ENCODE data around the gene FBH1. TPM values are rescaled to one million over a fixed set of nuclear protein-coding genes. Genes with fewer than 3 reads are reported as not detected.
A peak's percentile ranks its signal among the peaks of the same experiment; 100 is the strongest.

FBH1 gene
- total and polyA plus RNA-seq, 2 donors from 2014 or later = 70.7 to 76.5 TPM

- H3K27me3 ChIP-seq (ENCODE audit: control insufficient read depth, insufficient read depth, low read length) = peaks cover 2% of the 10 kb centered on the region
- peak overlapping the region; percentile 88 to 96 for H3K27ac ChIP-seq (ENCODE audit: low read depth in 2 of 2, low read length in 2 of 2)
- peak overlapping the region in 1 of 3 donors; percentile 73 for H3K9ac ChIP-seq (ENCODE audit: low read length in 3 of 3)
- FAIRE-seq = no peak
- no peak for DNase-seq
- no peaks in the 10 kb centered on the region for H3K9me3 ChIP-seq (ENCODE audit: control insufficient read depth in 2 of 3, insufficient read depth in 1 of 3, low read length in 3 of 3)
- H3K4me3 ChIP-seq (ENCODE audit: low read length in 3 of 3) = peak overlapping the region in 2 of 3 donors; percentile 63 to 88
- H3K4me1 ChIP-seq (ENCODE audit: control insufficient read depth in 2 of 3, insufficient read depth in 2 of 3, low read depth in 1 of 3, low read length in 3 of 3) = no peaks in the 10 kb centered on the region
- TF ChIP-seq, protein P1, sequence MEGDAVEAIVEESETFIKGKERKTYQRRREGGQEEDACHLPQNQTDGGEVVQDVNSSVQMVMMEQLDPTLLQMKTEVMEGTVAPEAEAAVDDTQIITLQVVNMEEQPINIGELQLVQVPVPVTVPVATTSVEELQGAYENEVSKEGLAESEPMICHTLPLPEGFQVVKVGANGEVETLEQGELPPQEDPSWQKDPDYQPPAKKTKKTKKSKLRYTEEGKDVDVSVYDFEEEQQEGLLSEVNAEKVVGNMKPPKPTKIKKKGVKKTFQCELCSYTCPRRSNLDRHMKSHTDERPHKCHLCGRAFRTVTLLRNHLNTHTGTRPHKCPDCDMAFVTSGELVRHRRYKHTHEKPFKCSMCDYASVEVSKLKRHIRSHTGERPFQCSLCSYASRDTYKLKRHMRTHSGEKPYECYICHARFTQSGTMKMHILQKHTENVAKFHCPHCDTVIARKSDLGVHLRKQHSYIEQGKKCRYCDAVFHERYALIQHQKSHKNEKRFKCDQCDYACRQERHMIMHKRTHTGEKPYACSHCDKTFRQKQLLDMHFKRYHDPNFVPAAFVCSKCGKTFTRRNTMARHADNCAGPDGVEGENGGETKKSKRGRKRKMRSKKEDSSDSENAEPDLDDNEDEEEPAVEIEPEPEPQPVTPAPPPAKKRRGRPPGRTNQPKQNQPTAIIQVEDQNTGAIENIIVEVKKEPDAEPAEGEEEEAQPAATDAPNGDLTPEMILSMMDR (IDR thresholded peaks at IDR 0.05; ENCODE audit: borderline replicate concordance, extremely low read depth, insufficient read depth) = no peak
- intact Hi-C loops (cut with DNase I) = no loop called here
- no peaks in the 10 kb centered on the region for H3K36me3 ChIP-seq (ENCODE audit: control insufficient read depth in 2 of 3, insufficient read depth in 3 of 3, low read length in 3 of 3)
Observed at GRCh38 chr10:5975641-5976473, 85.8 kb downstream of the FBH1 start.

DNA sequence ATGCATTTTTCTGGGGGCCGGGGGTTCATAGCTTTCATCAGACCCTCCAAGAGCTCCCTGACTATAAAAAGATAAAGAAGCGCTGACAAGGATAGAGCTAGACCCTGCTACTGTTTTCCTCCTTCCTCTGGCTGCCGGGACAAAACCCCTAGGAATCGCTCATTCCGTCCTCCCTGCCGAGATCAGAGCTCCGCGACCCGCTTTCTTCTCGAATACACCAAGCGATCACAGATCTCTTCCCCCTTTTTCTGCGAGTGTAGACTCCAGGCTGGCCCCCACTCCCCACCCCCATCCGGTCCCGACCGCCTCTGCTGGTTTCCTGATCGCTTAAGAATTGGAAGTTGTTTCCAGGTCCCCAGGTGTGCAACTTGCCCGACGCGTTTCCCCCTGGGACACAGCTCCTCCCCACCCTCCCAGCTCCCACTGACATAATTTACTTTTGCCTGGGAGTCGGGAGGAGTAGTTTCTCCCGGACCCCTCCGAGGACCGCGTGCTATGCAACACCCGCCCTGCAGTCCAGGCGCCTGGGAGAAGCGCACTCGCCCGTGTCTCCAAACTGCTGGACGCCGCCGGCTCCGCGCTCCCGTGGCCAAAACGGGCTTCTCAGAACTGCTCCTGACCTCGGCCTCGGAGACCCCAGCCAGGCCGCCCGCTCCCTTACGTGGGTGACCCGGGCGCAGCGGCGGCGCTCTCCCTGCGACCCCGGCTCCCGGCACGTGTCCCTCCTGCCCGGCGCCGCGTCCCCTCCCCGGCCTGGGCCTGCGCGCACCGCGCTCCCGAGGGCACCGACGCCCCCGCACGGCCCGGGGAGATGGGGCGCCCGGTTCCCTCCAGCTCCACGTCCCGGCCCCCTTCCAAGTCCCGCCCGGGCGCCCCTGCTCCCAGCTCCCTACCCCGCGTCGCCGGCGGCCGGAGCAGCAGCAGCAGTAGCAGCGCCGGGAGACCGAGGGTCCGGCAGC is 86.7 kb downstream of the FBH1 start:
- intact Hi-C loops (cut with DNase I) = no loop called here
- Histone ChIP-seq H3K9ac (ENCODE audit: low read length in 3 of 3) (peak overlapping the region in 1 of 3 donors; percentile 73), H3K27me3 (ENCODE audit: control insufficient read depth, insufficient read depth, low read length) (peaks cover 2% of the 10 kb centered on the region), H3K4me1 (ENCODE audit: control insufficient read depth in 2 of 3, insufficient read depth in 2 of 3, low read depth in 1 of 3, low read length in 3 of 3) (no peaks in the 10 kb centered on the region), H3K27ac (ENCODE audit: low read depth in 2 of 2, low read length in 2 of 2) (peak overlapping the region; percentile 88 to 96), H3K4me3 (ENCODE audit: low read length in 3 of 3) (peak overlapping the region; percentile 6 to 88 (median 63)), H3K36me3 (ENCODE audit: control insufficient read depth in 2 of 3, insufficient read depth in 3 of 3, low read length in 3 of 3) (no peaks in the 10 kb centered on the region), H3K9me3 (ENCODE audit: control insufficient read depth in 2 of 3, insufficient read depth in 1 of 3, low read length in 3 of 3) (no peaks in the 10 kb centered on the region)
- TF ChIP-seq, protein P1 (IDR thresholded peaks at IDR 0.05; ENCODE audit: borderline replicate concordance, extremely low read depth, insufficient read depth) = no peak
- FAIRE-seq (no peak), DNase-seq (peak; percentile 57 to 88 (median 68))

DNA sequence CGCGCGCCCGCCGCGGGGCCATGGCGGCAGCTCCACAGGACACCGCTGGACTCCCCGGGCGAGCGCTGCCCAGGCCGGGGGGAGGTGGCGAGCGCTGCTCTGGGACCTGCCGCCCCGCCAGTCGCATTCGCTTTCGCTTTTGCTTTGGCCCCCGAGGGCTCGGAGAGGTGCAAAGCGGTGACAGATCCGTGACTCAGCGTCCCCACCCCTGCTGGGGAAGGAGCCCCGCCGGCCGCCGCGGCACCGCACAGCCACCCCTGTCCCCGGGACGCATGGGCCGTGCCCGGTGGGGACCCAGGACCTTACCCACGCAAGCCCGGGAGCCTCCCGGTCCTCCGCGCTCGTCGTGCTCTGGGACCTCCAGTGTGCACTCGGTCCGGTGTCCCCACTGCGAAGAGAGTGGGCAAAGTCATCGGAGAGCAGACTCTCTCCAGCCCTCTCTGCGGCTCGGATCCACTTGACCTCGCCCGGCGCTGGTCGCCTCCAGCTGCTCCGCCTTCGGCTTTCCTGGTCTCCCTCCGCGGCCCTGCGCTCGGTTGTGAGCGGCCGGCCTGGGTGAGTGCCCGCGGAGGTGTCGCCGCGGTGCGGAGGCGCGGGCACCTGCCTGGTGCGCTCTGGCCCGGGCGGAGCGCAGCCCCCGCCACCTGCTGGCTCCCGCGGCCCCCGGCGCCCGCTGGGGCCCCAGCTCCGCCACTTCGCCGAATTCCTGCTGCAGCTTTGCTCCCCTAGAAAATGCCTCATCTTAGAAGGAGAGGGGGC is 87.6 kb downstream of the FBH1 start, which contains the start of gene IL15RA:
IL15RA (minus strand) TSS at position 73 of the 759 bp plus-strand sequence; CDS start at position 22, 51 bp downstream.
- H3K4me1 ChIP-seq (ENCODE audit: control insufficient read depth in 2 of 3, insufficient read depth in 2 of 3, low read depth in 1 of 3, low read length in 3 of 3) = no peaks in the 10 kb centered on the region
- H3K27ac ChIP-seq (ENCODE audit: low read depth in 2 of 2, low read length in 2 of 2) = peak within 1 kb of the TSS; percentile 88 to 96
- intact Hi-C loops (cut with DNase I) = no loop called here
- DNase-seq (peak; percentile 64 to 93 (median 71)), FAIRE-seq (no peak)
- H3K9ac ChIP-seq (ENCODE audit: low read length in 3 of 3) = peak within 1 kb of the TSS; percentile 13 to 87 (median 73)
- TF ChIP-seq, protein P1 (IDR thresholded peaks at IDR 0.05; ENCODE audit: borderline replicate concordance, extremely low read depth, insufficient read depth) = no peak
- H3K36me3 ChIP-seq (ENCODE audit: control insufficient read depth in 2 of 3, insufficient read depth in 3 of 3, low read length in 3 of 3) = no peaks in the 10 kb centered on the region
- peaks cover 2% of the 10 kb centered on the region for H3K27me3 ChIP-seq (ENCODE audit: control insufficient read depth, insufficient read depth, low read length)
- no peaks in the 10 kb centered on the region for H3K9me3 ChIP-seq (ENCODE audit: control insufficient read depth in 2 of 3, insufficient read depth in 1 of 3, low read length in 3 of 3)
- H3K4me3 ChIP-seq (ENCODE audit: low read length in 3 of 3) = peak within 1 kb of the TSS; percentile 50 to 89 (median 88)
